Natural killer cell (primary cell): Measurements from ENCODE around the gene EXOC4. TPM values are rescaled to one million over a fixed set of nuclear protein-coding genes. Genes with fewer than 3 reads are reported as not detected.
"Not testable (repeated sequence)": the region's sequence is repeated elsewhere in the genome, so short reads cannot be mapped to it uniquely, and the experiment has no call there.

Experiments
- ATAC-seq, 3 donors: fragments of 150-1000 bp in 2 of 3; fragments of 200-7000 bp in 1 of 3; cut with Tn5 transposase; 1 replicate in 1 of 3; 2 replicates in 2 of 3; pipeline ENCODE4 v1.10.0; 2021; ENCODE audit warnings: mild to moderate bottlenecking in 2 of 3, moderate library complexity in 2 of 3
- DNase-seq, 2 donors: peaks; one replicate each; pipeline versions ENCODE4 v3.0.0 to v3.0.0-alpha.2; 2013 to 2021; ENCODE audit warnings: mixed read lengths in 1 of 2
- H3K27ac ChIP-seq: one replicate; pipeline ENCODE4 v1.5.1; 2013; ENCODE audit warnings: mild to moderate bottlenecking, low read length
- H3K27me3 ChIP-seq: one replicate; pipeline ENCODE4 v1.6.1; 2013; ENCODE audit warnings: low read length; ENCODE audit not compliant: control insufficient read depth, insufficient read depth
- H3K36me3 ChIP-seq: one replicate; pipeline ENCODE4 v1.6.1; 2013; ENCODE audit warnings: low read length; ENCODE audit not compliant: control insufficient read depth, insufficient read depth
- H3K4me1 ChIP-seq: one replicate; pipeline ENCODE4 v1.6.1; 2013; ENCODE audit warnings: low read length; ENCODE audit not compliant: control insufficient read depth, insufficient read depth
- H3K4me3 ChIP-seq: one replicate; pipeline ENCODE4 v1.5.1; 2013; ENCODE audit warnings: low read length
- H3K9me3 ChIP-seq: one replicate; pipeline ENCODE4 v1.6.1; 2013; ENCODE audit warnings: low read length; ENCODE audit not compliant: control insufficient read depth, insufficient read depth
- H3K27ac Mint-ChIP-seq, 2 donors: one replicate each; pipeline ENCODE4 v1.8.0; 2022; ENCODE audit warnings: mild to moderate bottlenecking in 2 of 2, mixed read lengths in 2 of 2, moderate library complexity in 1 of 2
- H3K27me3 Mint-ChIP-seq, 2 donors: one replicate each; pipeline ENCODE4 v1.8.0; 2022; ENCODE audit warnings: low read depth in 2 of 2, mixed read lengths in 2 of 2
- H3K36me3 Mint-ChIP-seq: one replicate; pipeline ENCODE4 v1.8.0; 2022; ENCODE audit warnings: mixed read lengths
- H3K4me1 Mint-ChIP-seq, 2 donors: one replicate each; pipeline ENCODE4 v1.8.0; 2022; ENCODE audit warnings: mixed read lengths in 2 of 2
- H3K4me3 Mint-ChIP-seq: one replicate; pipeline ENCODE4 v1.8.0; 2022; ENCODE audit warnings: mild to moderate bottlenecking, moderate library complexity, mixed read lengths
- H3K9me3 Mint-ChIP-seq, 2 donors: one replicate each; pipeline ENCODE4 v1.8.0; 2022; ENCODE audit warnings: mixed read lengths in 2 of 2
- CTCF ChIP-seq: fragments of 200-600 bp; IDR thresholded peaks from one replicate; pipeline ENCODE4 v1.8.0; 2022; ENCODE audit warnings: antibody characterized with exemption
- WGBS: methylation state at CpG from one replicate; pipeline ENCODE4 v1.1.7; 2013; ENCODE audit warnings: missing lambda C conversion rate; ENCODE audit not compliant: insufficient coverage; 5-methylcytosine and 5-hydroxymethylcytosine counted together
- intact Hi-C: fragments of 100-400 bp; cut with micrococcal nuclease; formaldehyde crosslinking; loops from one replicate; pipeline ENCODE4 v1.14.2; 2022
- total RNA-seq, 4 donors: library from RNA; stranded (reverse); fragments of 120-200 nt in 1 of 4; gene quantifications; one replicate each; pipeline versions ENCODE4 v1.2.3 to v1.2.4, GENCODE V29; 2013 to 2022

EXOC4 gene
- total RNA-seq, 3 donors from 2014 or later (not counting 1 experiment from before 2014, with no cell fraction given) = 105 to 148 (median 123) TPM

- intact Hi-C loops = no loop called here
- Mint-ChIP-seq H3K4me1 (peaks cover 8% of the 10 kb centered on the region in 2 donors), H3K9me3 (no peaks in the 10 kb centered on the region), H3K27ac (no peak overlapping the region), H3K4me3 (no peak overlapping the region), H3K27me3 (no peaks in the 10 kb centered on the region), H3K36me3 (peaks cover 25% of the 10 kb centered on the region)
- H3K27me3 ChIP-seq = no peaks in the 10 kb centered on the region
- no peak for ATAC-seq
- H3K36me3 ChIP-seq = peaks cover 29% of the 10 kb centered on the region
- no peak for DNase-seq
- no peak overlapping the region for H3K27ac ChIP-seq
- H3K4me1 ChIP-seq = no peaks in the 10 kb centered on the region
- no peak overlapping the region for H3K4me3 ChIP-seq
- H3K9me3 ChIP-seq = no peaks in the 10 kb centered on the region
- 100% methylated on average over 1 of the region's 3 CpGs for WGBS
- no peak for TF ChIP-seq CTCF
These were observed 22.7 kb downstream of the EXOC4 start for GRCh38 chr7:133275446-133276095.

GRCh38 chr7:133278975-133279374 lies 26.1 kb downstream of the EXOC4 start:
- no CpG with 5 or more reads among the region's 3 CpGs for WGBS
- H3K4me3 ChIP-seq, ATAC-seq, H3K27ac Mint-ChIP-seq, H3K4me3 Mint-ChIP-seq, H3K9me3 Mint-ChIP-seq, intact Hi-C loops, H3K4me1 ChIP-seq, H3K27ac ChIP-seq, DNase-seq, H3K27me3 Mint-ChIP-seq, H3K27me3 ChIP-seq, H3K9me3 ChIP-seq: not testable (repeated sequence)
- Mint-ChIP-seq H3K4me1 (peaks cover 13 to 17% of the 10 kb centered on the region in 2 donors), H3K36me3 (peaks cover 25% of the 10 kb centered on the region)
- H3K36me3 ChIP-seq = peaks cover 29% of the 10 kb centered on the region

- no peak overlapping the region for H3K27ac Mint-ChIP-seq
- H3K36me3 Mint-ChIP-seq = peaks cover 14% of the 10 kb centered on the region
These were observed 29.2 kb downstream of the EXOC4 start for GRCh38 chr7:133282094-133282493.

GRCh38 chr7:133284092-133284491 lies 31.2 kb downstream of the EXOC4 start:
- WGBS = no CpG with 5 or more reads among the region's 2 CpGs
- no peak for TF ChIP-seq CTCF
- H3K36me3 Mint-ChIP-seq = peaks cover 11% of the 10 kb centered on the region

More at GRCh38 chr7:133282094-133282493, 29.2 kb downstream of the EXOC4 start:
- no peaks in the 10 kb centered on the region for H3K9me3 ChIP-seq
- peaks cover 10% of the 10 kb centered on the region for H3K36me3 ChIP-seq
- H3K27me3 ChIP-seq = no peaks in the 10 kb centered on the region
- Mint-ChIP-seq H3K9me3 (no peaks in the 10 kb centered on the region), H3K4me1 (peaks cover 10 to 26% of the 10 kb centered on the region in 2 donors), H3K4me3 (no peak overlapping the region), H3K27me3 (no peaks in the 10 kb centered on the region)
- no peak overlapping the region for H3K27ac ChIP-seq
- no peak overlapping the region for H3K4me3 ChIP-seq
- no peak for TF ChIP-seq CTCF
- intact Hi-C loops = no loop called here
- DNase-seq = no peak
- no peaks in the 10 kb centered on the region for H3K4me1 ChIP-seq
- ATAC-seq = no peak
- no CpG with 5 or more reads among the region's 1 CpG for WGBS

More at GRCh38 chr7:133284092-133284491, 31.2 kb downstream of the EXOC4 start:
- intact Hi-C loops = no loop called here
- no peaks in the 10 kb centered on the region for H3K9me3 Mint-ChIP-seq
- no peak overlapping the region for H3K27ac Mint-ChIP-seq
- no peaks in the 10 kb centered on the region for H3K27me3 Mint-ChIP-seq
- H3K4me1 Mint-ChIP-seq = peaks cover 6 to 21% of the 10 kb centered on the region in 2 donors
- H3K27me3 ChIP-seq = no peaks in the 10 kb centered on the region
- no peaks in the 10 kb centered on the region for H3K9me3 ChIP-seq
- H3K4me3 ChIP-seq = no peak overlapping the region
- peaks cover 2% of the 10 kb centered on the region for H3K36me3 ChIP-seq
- ATAC-seq = no peak
- H3K4me1 ChIP-seq = no peaks in the 10 kb centered on the region
- DNase-seq = no peak
- no peak overlapping the region for H3K4me3 Mint-ChIP-seq
- no peak overlapping the region for H3K27ac ChIP-seq
